Measurements from ENCODE around the gene PLA2G4E.

PLA2G4E gene

GRCh38 chr15:42020713-42021273 is at the start of gene PLA2G4E:
PLA2G4E (minus strand) TSS chr15:42021042; CDS start chr15:42021030, 12 bp downstream.
- no peak for DNase-seq

- DNase-seq, result no peak
These were observed 49.6 kb upstream of the PLA2G4E start for GRCh38 chr15:42070279-42070975.

GRCh38 chr15:42069496-42070278 is 48.8 kb upstream of the PLA2G4E start:
- DNase-seq, result no peak

GRCh38 chr15:42069025-42069424 is 48.2 kb upstream of the PLA2G4E start:
- DNase-seq, result no peak

- no peak for DNase-seq
These were observed 47.8 kb upstream of the PLA2G4E start for GRCh38 chr15:42068601-42069000.

GRCh38 chr15:42066764-42067415 is 46.0 kb upstream of the PLA2G4E start:
- DNase-seq, result no peak

- DNase-seq, result no peak
These were observed 44.6 kb upstream of the PLA2G4E start for GRCh38 chr15:42065468-42065867.

GRCh38 chr15:42065033-42065432 is 44.2 kb upstream of the PLA2G4E start:
- no peak for DNase-seq

GRCh38 chr15:42064271-42064670 is 43.4 kb upstream of the PLA2G4E start:
- DNase-seq, result no peak

- no peak for DNase-seq
These were observed 42.4 kb upstream of the PLA2G4E start for GRCh38 chr15:42063122-42063848.

GRCh38 chr15:42062284-42062806 is 41.5 kb upstream of the PLA2G4E start:
- no peak for DNase-seq

GRCh38 chr15:42060797-42061196 is 40.0 kb upstream of the PLA2G4E start:
- no peak for DNase-seq

- no peak for DNase-seq
These were observed 39.6 kb upstream of the PLA2G4E start for GRCh38 chr15:42060477-42060763.

- DNase-seq, result peak; percentile 24
These were observed 39.0 kb upstream of the PLA2G4E start for GRCh38 chr15:42059661-42060476.

GRCh38 chr15:42058791-42059190 is 37.9 kb upstream of the PLA2G4E start:
- DNase-seq, result no peak

- DNase-seq, result no peak
These were observed 37.2 kb upstream of the PLA2G4E start for GRCh38 chr15:42057799-42058646.

- DNase-seq, result peak; percentile 73
These were observed 36.3 kb upstream of the PLA2G4E start for GRCh38 chr15:42056934-42057798.

GRCh38 chr15:42053914-42054313 is 33.1 kb upstream of the PLA2G4E start:
- DNase-seq, result no peak

- no peak for DNase-seq
These were observed 32.2 kb upstream of the PLA2G4E start for GRCh38 chr15:42053010-42053409.

All from DMS153 (cell line).